NOMO-1 (cell line): ENCODE data around the gene TUBB4B.

Experiments used
- DNase-seq, 2 experiments: peaks; one replicate each; lab custom pipeline; 2025; ENCODE audit not compliant: unreplicated experiment in 2 of 2; lab: John Stamatoyannopoulos, UW

TUBB4B gene

DNA sequence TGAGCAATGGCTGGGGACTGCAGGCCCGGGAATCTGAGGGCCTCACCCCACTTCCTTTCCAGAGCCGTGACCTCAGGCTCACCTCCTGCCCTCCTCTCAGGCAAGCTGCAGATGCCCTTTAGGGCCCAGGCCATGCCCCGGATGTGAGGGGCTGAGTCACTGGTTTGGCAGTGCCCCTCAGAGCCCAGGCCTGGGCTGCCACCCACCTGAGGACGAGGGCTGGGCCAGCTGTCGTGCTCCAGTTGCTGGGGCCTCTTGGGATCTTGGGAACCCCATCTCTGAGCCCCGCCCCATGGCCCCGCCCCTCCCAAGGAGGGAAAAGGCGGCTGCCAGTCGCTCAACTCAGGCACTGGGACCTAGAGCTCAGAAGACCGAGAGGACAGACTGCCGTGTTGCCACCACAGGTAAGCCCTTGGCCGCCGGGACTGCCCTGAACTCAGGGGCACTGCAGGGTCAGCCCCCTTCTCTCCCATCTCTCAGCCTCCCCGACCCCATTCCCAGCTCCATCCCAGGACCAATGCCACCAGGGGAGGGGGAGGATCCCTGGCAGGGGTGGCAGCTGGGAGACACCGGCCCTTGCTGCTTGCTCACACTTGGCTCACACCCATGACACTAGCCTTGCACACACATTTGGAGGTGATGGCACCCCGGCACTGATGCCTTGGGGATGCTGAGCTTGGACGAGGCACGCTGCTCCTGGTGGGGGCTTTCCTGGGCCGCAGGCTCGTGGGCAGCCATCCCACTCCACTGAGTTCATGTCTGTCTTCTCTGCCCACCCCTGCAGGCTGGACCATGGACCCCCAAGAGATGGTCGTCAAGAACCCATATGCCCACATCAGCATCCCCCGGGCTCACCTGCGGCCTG is 16.0 kb upstream of the TUBB4B start, which contains the start of gene CYSRT1:
CYSRT1 (plus strand) TSS at position 345 of the 865 bp plus-strand sequence; CDS start at position 793, 448 bp downstream.
- peak in 1 of 2 experiments; percentile 29 for DNase-seq

- DNase-seq = no peak
Observed at GRCh38 chr9:137225699-137226331, 15.3 kb upstream of the TUBB4B start.

DNA sequence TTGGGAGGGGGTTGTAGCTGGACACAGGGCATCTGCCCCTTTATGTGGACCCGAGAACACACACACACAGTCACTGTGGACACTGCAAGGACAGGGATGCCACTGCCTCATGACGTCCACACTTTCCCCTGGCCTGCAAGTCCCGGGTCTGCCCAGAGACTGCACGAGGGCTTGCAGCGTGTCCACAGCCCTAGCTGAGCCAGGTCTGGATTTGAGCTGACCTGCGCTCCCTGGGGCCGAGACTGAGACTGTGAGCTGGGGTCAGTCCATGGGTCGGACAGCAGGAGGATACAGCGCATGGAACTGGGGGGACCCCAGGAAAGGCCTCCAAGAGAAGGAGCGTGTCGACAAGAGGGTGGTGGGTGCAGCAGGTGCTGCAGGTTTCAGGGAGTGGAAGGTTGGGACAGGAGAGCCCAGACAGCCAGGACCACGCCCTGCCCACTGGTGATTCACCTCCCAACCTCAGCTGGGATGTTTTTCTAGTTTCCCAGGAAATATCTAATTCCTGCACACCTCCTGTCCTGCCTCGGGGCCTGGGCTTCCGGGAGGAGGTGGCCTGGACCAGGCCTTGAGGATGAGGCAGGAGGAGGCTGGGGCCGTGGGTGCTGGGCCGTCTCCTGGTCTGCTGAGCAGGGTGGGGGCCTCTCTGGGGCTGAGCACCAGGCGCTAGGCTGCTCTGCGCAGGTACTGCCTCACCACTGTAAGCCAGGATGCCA is 14.6 kb upstream of the TUBB4B start:
- no peak for DNase-seq

DNA sequence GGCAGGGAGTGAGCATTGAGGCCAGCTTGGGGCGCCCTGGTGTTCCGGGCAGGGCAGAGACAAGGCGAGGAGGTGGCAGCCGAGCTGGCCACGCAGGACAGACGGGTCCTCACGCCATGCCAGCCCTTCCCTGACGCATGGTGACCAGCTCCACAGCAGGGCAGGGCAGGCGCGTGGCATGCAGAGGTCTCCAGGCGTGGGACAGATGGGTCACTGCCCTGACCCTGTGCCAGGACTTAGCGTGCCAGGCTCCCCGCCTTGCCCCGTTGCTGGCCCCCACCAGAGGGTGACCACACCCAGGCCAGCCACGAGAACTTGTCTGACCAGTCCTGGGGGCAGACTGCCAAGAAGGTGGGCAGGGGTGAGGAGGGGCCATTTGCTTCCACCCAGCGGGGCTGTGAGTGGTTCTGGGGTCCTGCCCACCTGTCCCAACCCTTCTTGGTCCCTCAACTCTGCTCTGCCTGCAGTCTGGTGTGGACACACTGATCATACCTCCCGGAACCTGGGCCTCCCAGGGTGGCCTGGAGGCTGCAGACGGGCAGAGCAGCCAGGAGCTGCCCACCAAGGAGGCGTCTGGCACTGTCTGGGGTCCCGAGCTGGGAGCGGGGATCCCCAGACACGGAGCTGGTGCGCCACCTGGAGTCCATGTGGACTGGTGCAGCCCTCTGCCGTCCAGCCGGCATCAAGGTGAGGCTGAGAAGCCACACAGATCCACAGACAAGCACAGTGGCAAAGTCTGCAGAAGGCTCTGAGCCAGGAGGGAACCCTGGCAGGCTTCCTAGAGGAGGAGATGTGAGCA is 13.8 kb upstream of the TUBB4B start, which contains the start of gene RNF224:
RNF224 (plus strand) TSS at position 449 of the 799 bp plus-strand sequence. CDS start 834 bp downstream, outside the sequence.
- DNase-seq = peak; percentile 73 to 88

DNA sequence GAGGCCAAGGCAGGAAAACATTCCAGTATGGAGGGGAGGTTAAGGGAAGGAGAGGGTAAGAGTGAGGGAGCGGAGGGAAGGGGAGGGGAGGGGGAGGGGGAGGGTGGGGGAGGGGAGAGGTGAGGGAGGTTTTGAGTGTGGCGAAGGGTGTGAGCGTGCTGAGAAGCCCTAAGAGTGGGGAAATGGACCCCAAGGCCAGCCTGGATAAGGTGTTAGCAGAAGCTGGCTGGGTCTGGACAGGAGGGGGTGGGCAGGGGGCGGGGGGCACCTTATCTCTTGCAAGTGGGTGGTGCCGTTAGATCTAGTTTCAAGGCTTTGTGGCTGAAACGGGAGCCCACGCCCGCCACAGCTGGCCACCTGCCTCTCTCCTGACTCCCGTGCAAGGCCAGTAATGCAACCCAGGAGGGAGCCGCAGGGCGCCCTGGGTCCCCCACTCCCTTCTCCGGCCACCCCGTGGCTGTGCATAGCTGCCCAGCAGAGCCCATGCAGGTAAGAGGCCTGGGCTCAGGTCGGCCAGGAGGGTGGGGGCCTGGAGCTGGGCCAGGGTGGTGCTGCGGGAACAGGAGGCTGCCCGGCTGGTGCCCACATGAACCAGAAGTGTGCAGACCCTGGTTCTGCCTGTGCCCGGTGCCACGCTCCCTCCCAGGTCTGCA is 13.1 kb upstream of the TUBB4B start:
- no peak for DNase-seq

GRCh38 chr9:137228506-137228967 is 12.6 kb upstream of the TUBB4B start:
- no peak for DNase-seq

GRCh38 chr9:137228968-137229896 is 11.9 kb upstream of the TUBB4B start:
- DNase-seq = no peak

GRCh38 chr9:137229903-137230704 is 11.0 kb upstream of the TUBB4B start:
- DNase-seq = no peak

- no peak for DNase-seq
Observed at GRCh38 chr9:137230705-137231371, 10.2 kb upstream of the TUBB4B start, which contains the start of gene SLC34A3. Gene SLC34A3 (plus strand): TSS chr9:137230901. CDS start chr9:137231703, 802 bp downstream.

DNA sequence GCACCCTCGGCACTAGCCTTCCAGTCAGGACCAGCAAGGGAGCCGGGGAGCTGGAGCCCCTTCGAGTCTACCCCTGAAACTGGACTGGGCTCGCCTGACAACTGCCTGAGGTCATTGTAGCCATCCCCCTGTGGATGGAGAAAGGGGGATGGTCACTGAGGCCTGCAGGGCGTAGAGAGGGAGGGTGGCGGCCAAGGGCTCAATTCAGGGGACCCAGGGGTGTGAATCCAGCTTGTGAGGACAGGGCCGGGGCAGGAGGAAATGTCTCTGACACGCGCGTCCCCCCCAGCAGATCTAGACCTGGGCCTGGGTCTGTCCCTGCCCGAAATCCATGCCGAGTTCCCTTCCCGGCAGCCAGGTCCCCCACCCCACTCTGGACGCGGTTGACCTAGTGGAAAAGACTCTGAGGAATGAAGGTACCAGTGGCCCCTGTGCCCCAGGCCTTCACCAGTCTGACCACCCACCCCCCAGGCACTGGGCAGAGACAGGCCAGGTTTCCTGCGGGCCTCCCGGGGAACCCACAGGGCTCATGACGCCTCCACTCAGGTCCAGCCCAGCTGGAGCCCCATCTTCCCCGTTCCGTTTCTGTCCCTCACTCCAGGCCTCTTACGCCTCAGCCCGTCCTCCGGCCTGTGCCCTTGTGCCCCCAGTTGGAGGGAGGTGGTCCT is 9.6 kb upstream of the TUBB4B start:
- no peak for DNase-seq

DNA sequence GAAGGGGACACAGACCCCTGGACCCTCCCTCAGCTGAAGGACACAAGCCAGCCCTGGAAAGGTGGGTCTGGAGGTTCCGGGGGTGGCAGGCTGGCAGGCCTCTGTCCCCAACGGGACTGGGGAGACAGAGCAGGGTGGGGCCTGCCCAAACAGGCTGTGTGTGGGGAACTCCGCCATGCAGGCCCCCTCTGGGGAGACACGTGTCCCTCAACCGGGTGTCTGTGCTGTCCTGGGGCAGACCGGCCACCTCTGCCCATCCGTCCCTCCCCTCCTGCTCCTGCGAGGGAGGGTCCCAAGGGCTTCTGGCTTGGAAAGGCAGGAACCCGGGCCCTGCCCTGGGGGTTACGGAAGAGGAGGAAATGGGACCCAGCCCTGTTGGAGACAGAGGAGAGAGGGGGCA is 9.0 kb upstream of the TUBB4B start:
- no peak for DNase-seq

- DNase-seq = no peak
Observed at GRCh38 chr9:137232510-137232909, 8.6 kb upstream of the TUBB4B start.

- DNase-seq = no peak
Observed at GRCh38 chr9:137233143-137233980, 7.7 kb upstream of the TUBB4B start.

DNA sequence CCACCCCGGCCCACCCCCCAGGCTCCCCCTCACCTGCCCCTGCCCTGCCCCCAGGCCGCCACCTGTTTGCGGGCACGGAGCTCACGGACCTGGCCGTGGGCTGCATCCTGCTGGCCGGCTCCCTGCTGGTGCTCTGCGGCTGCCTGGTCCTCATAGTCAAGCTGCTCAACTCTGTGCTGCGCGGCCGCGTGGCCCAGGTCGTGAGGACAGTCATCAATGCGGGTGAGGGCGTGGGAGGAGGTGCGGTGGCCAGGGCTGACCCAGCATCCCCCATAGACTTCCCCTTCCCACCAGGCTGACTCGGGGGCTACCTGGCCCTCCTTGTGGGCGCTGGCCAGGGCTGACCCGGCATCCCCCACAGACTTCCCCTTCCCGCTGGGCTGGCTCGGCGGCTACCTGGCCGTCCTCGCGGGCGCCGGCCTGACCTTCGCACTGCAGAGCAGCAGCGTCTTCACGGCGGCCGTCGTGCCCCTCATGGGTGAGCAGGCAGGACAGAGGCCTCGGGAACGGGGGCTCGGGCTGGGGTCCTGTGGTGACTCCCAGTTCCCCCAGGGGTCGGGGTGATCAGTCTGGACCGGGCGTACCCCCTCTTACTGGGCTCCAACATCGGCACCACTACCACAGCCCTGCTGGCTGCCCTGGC is 6.9 kb upstream of the TUBB4B start:
- no peak for DNase-seq

DNA sequence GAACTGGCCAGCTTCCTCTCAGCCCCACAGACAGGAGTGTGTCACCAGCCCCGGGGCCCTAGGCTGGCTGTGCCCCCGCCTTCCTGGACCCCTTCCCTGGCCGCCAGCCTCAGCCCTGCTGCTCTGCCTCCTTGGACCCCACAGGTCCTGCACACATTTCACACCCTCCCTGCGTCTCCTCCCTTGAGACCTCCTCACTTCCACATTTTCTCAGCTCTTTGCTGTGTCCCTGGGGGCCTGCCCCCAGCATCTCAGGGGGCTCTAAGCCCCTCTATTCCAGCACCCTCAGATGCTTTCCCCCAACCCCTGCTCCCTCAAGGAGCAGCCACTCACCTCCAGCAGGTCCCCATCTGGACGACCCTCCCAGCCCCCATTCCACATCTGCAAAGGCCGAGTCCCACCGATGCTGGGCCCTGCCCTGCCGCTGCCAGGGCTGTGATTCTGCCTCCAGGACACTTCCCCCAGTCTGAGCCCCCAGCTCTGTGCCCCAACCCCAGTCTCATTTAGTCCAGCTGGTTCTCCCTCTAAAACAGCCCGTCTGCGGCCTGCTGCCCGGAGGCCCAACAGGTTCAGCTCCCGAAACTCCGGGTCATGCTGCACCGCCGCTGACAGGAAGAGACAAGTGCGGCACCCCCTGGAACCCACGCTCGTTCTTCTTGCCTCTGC is 6.2 kb upstream of the TUBB4B start:
- DNase-seq = no peak
